LNCAP (cell line): ENCODE results near the gene PALLD.
A peak's percentile ranks its signal among the peaks of the same experiment; 100 is the strongest.

ENCODE experiments used
- CTCF ChIP-seq: fragments of 450-650 bp; IDR thresholded peaks from 2 replicates; pipeline ENCODE4 v1.5.1; 2017; ENCODE audit warnings: mild to moderate bottlenecking

PALLD gene

GRCh38 chr4:168932138-168932537 is 435.3 kb downstream of the PALLD start:
- no peak for TF ChIP-seq CTCF

GRCh38 chr4:168933423-168933822 is 436.6 kb downstream of the PALLD start:
- no peak for TF ChIP-seq CTCF

- TF ChIP-seq CTCF, result peak; percentile 43; the same call in 1 of the 2 replicates
Observed at GRCh38 chr4:168942985-168943384, 446.1 kb downstream of the PALLD start.

- no peak for TF ChIP-seq CTCF
Observed at GRCh38 chr4:168945291-168945690, 448.4 kb downstream of the PALLD start.

- TF ChIP-seq CTCF, result no peak
Observed at GRCh38 chr4:168955674-168956073, 458.8 kb downstream of the PALLD start.

GRCh38 chr4:168960716-168961115 is 463.9 kb downstream of the PALLD start:
- TF ChIP-seq CTCF, result no peak

- no peak for TF ChIP-seq CTCF
Observed at GRCh38 chr4:168972596-168972995, 475.7 kb downstream of the PALLD start.
